Fibroblast of skin of abdomen (primary cell): ENCODE measurements around the gene C1orf122.

Experiments used
- DNase-seq: peaks from one replicate; pipeline ENCODE4 v3.0.0-alpha.2; 2013

C1orf122 gene

DNA sequence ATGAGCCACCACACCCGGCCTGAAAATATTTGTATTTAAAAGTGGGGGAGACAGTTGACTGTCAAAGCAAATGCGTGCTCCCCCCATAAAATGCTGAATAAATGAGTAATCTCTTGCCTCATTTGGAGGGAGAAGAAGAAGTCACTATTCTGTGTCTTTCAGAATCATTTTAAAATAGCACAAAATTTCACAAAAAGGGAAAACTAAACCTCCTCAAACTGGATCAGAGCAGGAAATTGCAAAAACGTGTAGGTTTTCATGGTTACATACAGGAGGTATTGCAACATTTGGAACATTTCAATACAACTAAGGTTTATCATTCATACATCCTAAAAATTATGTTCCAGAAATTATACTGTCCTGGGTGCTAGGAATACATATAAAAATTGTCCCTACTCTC is 38.2 kb downstream of the C1orf122 start:
- DNase-seq, result no peak

DNA sequence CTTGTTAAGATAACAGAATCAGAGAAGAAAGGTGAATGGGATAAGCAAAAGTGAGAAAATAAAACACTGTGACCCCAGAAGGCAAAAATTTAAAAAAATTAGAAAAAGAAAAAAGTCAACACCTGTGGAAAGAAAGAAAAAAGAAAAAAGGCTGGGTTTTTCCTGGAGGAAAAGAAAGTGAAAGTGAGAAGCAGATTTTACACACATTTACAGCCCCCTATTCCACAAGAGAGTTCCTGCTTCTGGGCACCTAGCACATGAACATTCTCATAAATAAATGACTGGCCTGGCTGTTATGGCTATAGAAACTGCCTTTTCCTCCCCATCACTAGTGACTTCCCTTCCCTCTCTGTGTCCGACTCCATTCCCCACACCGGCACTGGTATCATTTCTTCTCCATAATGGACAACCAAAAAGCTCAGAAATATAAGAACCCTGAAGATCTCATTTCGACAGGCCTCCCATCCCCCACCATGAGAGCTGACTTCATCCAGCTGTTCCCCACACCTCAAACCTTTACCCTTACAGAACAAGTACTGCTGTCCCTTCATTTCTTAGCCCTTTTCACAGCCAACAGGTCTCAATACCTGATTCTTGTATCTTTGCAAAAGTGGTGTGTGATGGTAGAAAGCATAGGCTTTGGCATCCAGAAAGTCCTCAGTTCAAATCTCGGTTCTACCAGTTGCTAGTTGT is 39.2 kb downstream of the C1orf122 start:
- no peak for DNase-seq

DNA sequence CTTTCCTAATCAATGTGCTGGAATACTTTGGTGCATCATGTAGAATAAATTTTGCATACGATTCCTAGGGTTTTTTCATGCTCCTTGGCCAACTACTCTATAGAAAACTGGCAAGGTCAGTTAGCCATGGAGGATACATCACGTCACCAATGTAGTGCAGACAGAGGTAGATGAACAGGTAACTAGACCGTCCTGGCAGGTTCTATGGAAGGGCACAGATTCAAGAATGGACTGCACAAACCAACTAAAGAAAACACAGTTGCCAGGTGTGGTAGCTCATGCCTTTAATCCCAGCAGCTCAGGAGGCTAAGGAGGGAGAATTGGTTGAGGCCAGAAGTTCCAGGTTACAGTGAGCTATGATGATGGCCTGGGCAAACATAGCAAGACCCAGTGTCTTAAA is 41.9 kb downstream of the C1orf122 start:
- DNase-seq, result no peak

DNA sequence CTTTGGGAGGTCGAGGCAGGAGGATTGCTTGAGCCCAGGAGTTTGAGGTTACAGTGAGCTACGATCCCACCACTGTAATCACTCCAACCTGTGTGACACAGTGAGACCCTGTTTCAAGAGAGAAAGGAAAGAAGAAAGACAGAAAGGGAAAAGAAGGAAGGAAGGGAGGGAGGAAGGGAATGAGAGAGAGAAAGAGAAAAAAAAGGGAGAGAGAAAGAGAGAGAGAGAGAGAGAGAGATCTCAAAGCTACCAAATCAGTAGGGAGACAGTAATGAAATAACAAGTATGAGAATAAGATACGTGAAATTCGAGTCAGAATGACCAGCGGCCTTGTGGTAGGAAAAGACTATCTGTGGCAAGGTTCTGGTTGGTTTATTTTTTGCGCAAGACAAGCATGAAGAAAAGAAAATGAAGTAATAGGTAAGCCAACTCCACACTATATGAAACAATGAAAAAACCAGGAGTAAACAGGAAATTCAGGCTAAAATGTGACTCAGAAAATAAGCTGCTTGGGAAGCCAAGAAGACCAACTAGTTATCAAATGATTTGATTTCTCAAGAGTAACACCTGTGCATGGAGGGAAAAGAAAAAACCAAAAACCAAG is 42.9 kb downstream of the C1orf122 start:
- no peak for DNase-seq

DNA sequence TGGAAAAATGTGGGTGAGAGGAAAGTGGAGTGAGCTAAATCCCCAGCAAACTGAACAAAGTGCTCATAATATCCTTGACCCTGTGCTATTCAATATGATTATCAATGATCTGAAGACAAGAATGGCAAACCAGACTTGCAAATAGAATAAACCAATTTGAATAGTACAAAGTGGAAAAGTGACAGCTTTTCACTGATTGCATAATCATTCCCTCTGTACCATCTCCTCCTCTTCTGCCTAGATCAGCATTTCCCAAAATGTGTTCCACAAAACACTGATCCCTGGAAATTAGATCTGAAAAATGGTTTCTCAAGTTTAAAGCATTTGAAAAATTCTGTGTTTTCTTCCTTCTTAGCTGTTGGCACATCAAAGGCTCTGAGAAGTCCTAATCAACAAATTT is 43.7 kb downstream of the C1orf122 start:
- DNase-seq, result no peak

DNA sequence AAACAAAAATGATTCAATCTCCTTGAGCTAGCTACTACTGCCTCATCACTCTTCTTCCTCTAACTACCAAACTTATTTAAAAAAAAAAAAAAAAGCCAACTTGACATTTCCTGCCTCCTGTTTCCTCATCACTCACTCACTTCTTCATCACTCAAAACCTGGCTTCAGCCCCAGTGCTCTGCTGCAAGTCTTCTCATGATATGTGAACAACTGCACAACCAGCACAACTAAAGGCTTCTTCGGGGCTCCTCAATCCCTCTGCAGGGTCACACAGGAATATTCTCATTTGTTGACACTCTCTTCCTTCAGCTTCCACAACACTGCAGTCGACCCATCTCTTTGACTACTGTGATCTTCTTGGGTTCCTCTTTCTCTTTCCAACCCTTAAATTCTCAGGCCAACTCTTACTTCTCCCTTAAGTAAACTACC is 44.2 kb downstream of the C1orf122 start:
- DNase-seq, result no peak

DNA sequence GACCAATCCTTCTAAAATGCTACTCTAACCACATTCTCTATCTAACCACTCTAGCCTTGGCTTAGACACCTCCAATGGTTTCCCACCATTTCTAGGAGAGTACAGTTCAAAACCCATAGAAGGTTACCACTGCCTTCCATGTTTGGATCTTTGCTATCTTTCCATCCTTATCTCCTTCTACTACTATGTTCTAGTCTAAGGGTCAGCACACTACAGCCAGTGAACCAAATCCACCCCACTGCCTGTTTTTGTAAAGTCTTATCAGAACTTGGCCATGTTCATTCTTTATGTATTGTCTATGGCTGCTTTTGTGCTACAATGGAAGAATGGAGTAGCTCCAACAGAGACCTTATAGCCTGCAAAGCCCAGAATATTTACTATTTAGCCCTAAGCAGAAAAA is 45.6 kb downstream of the C1orf122 start:
- DNase-seq, result no peak

DNA sequence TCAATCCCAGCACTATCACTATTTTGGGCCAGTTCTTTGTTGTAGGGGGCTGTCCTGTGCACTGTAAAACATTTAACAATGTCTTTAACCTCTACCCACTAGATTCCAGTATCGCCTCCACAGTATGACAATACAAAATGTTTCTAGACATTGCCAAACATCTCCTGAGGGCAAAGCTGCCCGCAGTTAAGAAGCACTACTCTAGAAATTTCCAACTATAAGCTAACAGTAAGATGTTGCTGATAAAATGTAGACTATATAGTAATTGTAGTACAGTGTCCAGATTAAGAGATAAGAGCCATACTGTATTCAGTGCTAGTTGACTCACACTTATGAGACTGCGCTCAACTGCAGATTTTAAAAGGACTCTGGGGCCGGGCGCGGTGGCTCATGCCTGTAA is 46.8 kb downstream of the C1orf122 start:
- no peak for DNase-seq
